Stimulated activated memory B cell treated with anti-CD40 and anti-IgM and Interleukin-4, amounts not matched to agents 10 μg/mL and 1 μg/mL and 100 μg/mL, for 72 hours (primary cell): ENCODE measurements around the gene MAST4.

ENCODE experiments used
- ATAC-seq: fragments of 150-1000 bp; cut with Tn5 transposase; 2 replicates; pipeline ENCODE4 v1.10.0; 2021
- H3K27ac Mint-ChIP-seq: one replicate; pipeline ENCODE4 v1.8.0; 2022; ENCODE audit warnings: mild to moderate bottlenecking, mixed read lengths
- H3K27me3 Mint-ChIP-seq: one replicate; pipeline ENCODE4 v1.8.0; 2022; ENCODE audit warnings: mixed read lengths
- H3K36me3 Mint-ChIP-seq: one replicate; pipeline ENCODE4 v1.8.0; 2022; ENCODE audit warnings: mixed read lengths
- H3K4me1 Mint-ChIP-seq: one replicate; pipeline ENCODE4 v1.8.0; 2022; ENCODE audit warnings: mixed read lengths
- H3K4me3 Mint-ChIP-seq: one replicate; pipeline ENCODE4 v1.8.0; 2022; ENCODE audit warnings: mild to moderate bottlenecking, moderate library complexity, mixed read lengths
- H3K9me3 Mint-ChIP-seq: one replicate; pipeline ENCODE4 v1.8.0; 2022; ENCODE audit warnings: mixed read lengths

MAST4 gene

DNA sequence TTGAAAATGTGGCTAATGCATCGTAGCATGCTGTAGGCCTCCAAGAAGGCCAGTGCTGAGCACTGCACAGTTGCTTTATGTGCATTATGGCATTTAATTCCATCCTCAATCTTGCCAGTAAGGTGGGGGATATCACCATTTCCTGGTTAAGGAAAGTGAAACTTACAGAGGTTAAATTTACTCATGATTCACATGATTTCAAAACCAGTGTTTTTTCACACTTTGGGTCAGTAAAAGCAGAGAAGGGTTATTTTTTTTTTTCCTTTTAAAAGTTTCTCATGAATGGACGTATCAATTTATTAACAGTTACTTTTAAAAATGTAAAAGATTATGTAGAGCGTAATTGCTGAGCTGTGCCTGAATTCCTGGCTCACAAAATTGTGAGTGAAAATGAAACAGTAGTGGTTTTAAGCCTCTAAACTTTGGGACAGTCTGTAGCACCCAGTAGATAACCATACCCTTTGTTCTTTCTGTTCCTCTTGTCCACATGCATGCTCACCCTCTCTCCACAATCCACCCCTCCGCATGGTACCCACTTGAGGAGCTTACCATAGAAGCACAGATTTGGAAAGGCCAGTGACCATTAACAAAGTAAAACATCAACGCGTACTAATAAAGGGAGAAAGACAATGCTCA lies 21.2 kb downstream of the MAST4 start:
- peak; percentile 90 for ATAC-seq
- peaks cover 79% of the 10 kb centered on the region for H3K4me1 Mint-ChIP-seq
- peak overlapping the region; percentile 47 for H3K4me3 Mint-ChIP-seq

DNA sequence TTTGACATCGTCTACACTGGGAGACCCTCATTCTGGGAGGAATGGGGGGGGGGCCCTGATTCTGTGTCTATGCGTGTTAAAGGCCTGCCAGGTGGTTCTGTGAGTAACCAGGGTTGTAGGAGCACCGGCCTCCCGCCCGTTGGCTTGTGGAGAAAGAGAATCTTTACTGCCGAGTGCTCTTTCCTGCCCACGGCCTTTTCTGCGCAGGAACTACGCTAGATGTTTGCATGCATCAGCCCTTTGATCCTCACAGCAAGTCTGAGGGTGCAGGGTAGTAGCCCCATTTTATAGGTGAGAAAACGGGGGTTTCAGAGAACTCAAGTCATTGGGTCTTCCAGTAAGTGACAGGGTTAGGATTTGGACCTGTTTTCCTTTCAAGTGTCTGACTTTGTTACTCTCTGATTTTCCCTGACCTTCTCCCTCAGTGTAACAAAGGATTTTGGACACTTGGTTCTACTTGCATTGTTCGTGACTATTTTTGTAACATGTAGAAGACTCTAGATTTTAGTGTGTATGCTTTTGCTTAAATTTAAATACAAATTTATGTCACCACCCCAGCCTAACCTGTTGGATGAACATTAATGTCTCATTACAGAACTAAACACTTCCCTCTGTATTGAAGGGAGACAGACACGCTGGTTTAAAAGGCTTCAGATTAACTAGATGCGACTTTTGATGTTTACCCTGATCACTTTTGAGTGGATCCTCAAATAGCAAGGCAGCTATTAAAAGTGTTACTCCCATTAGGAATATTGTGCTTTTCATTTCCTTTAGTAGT lies 22.0 kb downstream of the MAST4 start:
- Mint-ChIP-seq H3K27me3 (no peaks in the 10 kb centered on the region), H3K27ac (peak overlapping the region; percentile 84), H3K36me3 (peaks cover 14% of the 10 kb centered on the region), H3K4me3 (peak overlapping the region; percentile 63), H3K9me3 (peaks cover 6% of the 10 kb centered on the region), H3K4me1 (peaks cover 79% of the 10 kb centered on the region)
- ATAC-seq: peak; percentile 81

More for the DNA sequence above, 21.2 kb downstream of the MAST4 start:
- Mint-ChIP-seq H3K27ac (peak overlapping the region; percentile 84), H3K27me3 (no peaks in the 10 kb centered on the region), H3K9me3 (peaks cover 3% of the 10 kb centered on the region), H3K36me3 (peaks cover 11% of the 10 kb centered on the region)

DNA sequence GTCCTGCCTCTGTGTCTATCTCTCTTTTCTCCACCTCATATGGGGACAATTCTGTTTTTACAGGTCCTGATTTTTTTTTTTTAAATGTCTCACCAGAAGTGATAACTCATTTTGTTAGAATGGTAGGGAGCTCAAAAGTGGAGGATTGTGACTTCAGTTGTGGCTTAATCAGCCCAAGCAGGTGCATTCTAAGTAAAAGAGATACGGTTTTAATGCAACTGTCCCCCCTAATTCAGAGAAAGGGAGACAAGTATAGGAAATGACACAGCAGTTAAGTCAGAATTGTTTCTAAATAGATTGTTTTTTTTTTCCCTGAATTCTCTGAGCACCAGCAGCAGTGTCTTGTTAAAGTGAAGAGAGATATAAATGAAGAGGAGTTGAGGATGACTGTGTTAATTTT lies 24.5 kb downstream of the MAST4 start:
- ATAC-seq: no peak
- Mint-ChIP-seq H3K27ac (peak overlapping the region; percentile 92), H3K9me3 (peaks cover 7% of the 10 kb centered on the region), H3K4me1 (peaks cover 81% of the 10 kb centered on the region), H3K36me3 (peaks cover 8% of the 10 kb centered on the region), H3K4me3 (peak overlapping the region; percentile 29), H3K27me3 (no peaks in the 10 kb centered on the region)

DNA sequence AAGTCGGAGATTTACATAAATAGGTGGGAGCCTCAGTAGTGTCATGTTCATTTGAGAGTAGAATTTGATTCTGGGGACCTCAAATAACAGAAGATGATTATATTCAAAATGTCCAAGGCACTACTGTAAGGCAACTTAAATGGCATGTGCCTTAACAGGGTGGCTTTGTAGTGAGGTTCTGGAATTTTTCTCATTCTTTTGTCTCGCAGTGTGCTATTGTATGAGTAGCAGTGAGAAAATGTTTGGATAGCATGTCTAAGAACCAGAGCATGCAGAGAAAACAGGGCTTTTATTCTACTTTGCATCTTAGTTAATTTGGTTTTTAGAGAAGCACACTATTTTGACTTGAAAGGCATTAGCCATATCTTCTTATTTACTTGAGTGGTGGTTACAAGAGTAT lies 25.0 kb downstream of the MAST4 start:
- H3K4me3 Mint-ChIP-seq: peak overlapping the region; percentile 29
- no peak for ATAC-seq
- peaks cover 8% of the 10 kb centered on the region for H3K36me3 Mint-ChIP-seq
- no peaks in the 10 kb centered on the region for H3K27me3 Mint-ChIP-seq
- peak overlapping the region; percentile 92 for H3K27ac Mint-ChIP-seq
- peaks cover 78% of the 10 kb centered on the region for H3K4me1 Mint-ChIP-seq
- H3K9me3 Mint-ChIP-seq: peaks cover 8% of the 10 kb centered on the region

DNA sequence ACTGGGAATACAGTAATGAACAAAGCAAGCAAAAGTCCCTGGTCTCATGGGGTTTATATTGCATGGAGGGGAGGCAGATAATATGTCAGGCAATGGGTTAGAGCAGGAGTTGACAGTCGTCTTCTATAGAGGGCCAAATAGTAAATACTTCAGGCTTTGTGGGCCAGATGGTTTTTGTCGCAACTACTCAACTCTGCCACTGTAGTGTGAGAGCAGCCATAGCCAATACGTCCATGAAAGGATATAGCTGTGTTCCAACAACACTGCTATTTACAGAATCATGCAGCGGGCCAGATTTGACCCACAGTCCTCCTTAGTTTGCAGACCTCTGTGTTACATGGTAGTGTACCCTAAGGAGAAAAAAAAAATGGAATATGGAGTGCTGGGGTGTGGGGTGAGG lies 25.5 kb downstream of the MAST4 start:
- Mint-ChIP-seq H3K9me3 (peaks cover 8% of the 10 kb centered on the region), H3K27ac (peak overlapping the region; percentile 92), H3K36me3 (peaks cover 8% of the 10 kb centered on the region), H3K4me1 (peaks cover 76% of the 10 kb centered on the region), H3K27me3 (no peaks in the 10 kb centered on the region), H3K4me3 (no peak overlapping the region)
- ATAC-seq: no peak

DNA sequence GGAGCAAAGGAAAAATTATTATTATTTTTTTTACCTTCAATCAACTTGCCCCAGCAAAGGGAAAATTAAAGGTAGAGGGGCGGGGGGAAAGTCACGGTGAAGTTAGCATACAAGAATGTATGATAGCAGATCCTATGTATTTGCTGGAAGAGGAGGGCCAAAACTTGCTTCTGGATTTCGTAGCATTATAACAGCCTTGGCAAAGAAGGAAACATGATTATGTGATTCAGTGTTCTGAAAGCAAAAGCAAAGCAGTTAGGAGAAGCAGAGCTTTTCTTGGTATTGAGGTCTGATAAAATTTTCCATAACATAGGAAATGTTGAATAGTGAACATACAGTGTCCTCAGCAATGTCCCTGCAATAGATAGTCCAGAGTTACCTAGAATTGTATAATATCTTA lies 32.4 kb downstream of the MAST4 start:
- Mint-ChIP-seq H3K4me1 (peaks cover 59% of the 10 kb centered on the region), H3K27me3 (no peaks in the 10 kb centered on the region), H3K27ac (peak overlapping the region; percentile 19), H3K9me3 (peaks cover 2% of the 10 kb centered on the region), H3K4me3 (no peak overlapping the region), H3K36me3 (no peaks in the 10 kb centered on the region)
- ATAC-seq: no peak

DNA sequence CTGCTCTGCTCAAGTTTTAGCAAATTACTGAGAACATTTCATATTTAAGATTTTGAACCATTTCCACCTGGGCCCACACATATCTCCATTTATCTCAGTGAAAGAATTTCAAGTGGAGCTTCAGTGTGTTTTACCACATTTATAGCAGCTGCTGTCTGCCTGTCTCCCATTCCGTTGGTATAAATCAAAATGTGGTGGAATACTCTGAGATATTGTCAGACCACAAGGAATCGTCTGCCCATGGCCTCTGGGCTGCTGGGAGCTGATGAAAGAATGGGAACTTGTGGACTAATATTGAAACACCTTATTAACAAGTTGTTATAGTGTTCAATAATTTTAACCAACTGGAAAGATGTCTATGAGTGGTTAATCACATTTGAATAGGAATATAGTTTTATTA lies 33.3 kb downstream of the MAST4 start:
- peaks cover 2% of the 10 kb centered on the region for H3K9me3 Mint-ChIP-seq
- H3K4me3 Mint-ChIP-seq: no peak overlapping the region
- no peaks in the 10 kb centered on the region for H3K36me3 Mint-ChIP-seq
- peaks cover 50% of the 10 kb centered on the region for H3K4me1 Mint-ChIP-seq
- H3K27me3 Mint-ChIP-seq: no peaks in the 10 kb centered on the region
- H3K27ac Mint-ChIP-seq: peak overlapping the region; percentile 19
- no peak for ATAC-seq

DNA sequence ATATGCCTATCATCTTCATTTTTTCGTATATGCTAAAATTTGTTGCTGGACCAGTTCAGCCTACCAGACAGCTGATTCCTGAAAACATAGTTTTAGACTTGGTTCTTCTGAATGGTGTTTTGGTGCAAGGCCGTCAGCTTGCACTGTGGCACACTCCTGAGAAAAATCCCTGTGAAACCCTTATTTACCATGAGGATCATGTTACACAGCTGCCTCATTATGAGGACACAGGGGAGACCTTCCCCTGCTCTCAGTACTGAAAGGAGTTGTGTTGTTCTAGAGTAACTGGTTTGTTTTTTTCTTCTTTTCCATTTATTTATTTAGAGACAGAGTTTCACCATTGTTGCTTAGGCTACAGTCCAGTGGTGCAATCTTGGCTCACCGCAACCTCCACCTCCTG lies 37.6 kb downstream of the MAST4 start:
- peaks cover 37% of the 10 kb centered on the region for H3K4me1 Mint-ChIP-seq
- no peak for ATAC-seq
- no peak overlapping the region for H3K27ac Mint-ChIP-seq
- H3K9me3 Mint-ChIP-seq: no peaks in the 10 kb centered on the region
- no peaks in the 10 kb centered on the region for H3K27me3 Mint-ChIP-seq
- no peaks in the 10 kb centered on the region for H3K36me3 Mint-ChIP-seq
- H3K4me3 Mint-ChIP-seq: no peak overlapping the region

DNA sequence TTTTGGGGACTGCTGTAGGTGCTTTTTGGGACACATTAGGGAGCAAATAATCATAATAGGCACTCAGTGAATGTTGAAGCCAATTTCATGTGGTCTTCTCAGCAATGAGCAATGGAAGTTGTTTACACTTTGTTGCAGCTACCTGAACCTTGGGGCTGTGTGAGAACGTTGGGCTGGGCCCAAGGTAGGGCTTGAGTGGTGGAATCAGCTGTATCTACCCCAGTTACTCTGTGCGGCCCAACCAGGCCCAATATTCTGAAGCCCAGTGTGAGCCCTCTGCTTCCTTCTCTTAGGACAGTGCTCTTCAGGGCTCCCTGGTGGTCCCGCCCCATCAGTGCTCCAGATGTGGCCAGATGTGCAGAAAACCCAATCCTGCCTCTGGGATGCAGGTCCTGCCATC lies 38.4 kb downstream of the MAST4 start:
- ATAC-seq: no peak
- H3K4me3 Mint-ChIP-seq: no peak overlapping the region
- peaks cover 34% of the 10 kb centered on the region for H3K4me1 Mint-ChIP-seq
- no peaks in the 10 kb centered on the region for H3K9me3 Mint-ChIP-seq
- H3K27ac Mint-ChIP-seq: no peak overlapping the region
- no peaks in the 10 kb centered on the region for H3K36me3 Mint-ChIP-seq
- H3K27me3 Mint-ChIP-seq: no peaks in the 10 kb centered on the region

DNA sequence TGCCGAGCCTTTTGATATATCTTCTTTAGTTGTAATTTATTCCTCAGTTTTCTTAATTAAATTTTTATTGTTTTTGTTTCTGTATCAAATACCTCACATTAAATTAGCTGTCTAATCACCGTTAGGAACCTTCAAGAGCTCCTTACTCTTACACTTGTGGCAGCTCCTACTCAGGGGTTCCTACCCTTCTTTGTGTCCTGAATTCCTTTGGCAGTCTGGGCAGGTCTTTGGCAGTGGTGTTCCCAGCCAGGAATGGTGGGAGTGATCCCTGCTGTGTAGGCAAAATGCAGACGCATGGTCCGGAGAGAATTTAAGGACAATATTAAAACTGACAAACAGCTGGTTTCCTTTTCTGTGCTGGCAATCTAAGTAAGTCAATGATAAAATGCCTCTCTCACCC lies 41.8 kb downstream of the MAST4 start:
- H3K4me1 Mint-ChIP-seq: peaks cover 38% of the 10 kb centered on the region
- no peak overlapping the region for H3K4me3 Mint-ChIP-seq
- no peaks in the 10 kb centered on the region for H3K9me3 Mint-ChIP-seq
- no peak for ATAC-seq
- no peaks in the 10 kb centered on the region for H3K36me3 Mint-ChIP-seq
- no peak overlapping the region for H3K27ac Mint-ChIP-seq
- no peaks in the 10 kb centered on the region for H3K27me3 Mint-ChIP-seq

DNA sequence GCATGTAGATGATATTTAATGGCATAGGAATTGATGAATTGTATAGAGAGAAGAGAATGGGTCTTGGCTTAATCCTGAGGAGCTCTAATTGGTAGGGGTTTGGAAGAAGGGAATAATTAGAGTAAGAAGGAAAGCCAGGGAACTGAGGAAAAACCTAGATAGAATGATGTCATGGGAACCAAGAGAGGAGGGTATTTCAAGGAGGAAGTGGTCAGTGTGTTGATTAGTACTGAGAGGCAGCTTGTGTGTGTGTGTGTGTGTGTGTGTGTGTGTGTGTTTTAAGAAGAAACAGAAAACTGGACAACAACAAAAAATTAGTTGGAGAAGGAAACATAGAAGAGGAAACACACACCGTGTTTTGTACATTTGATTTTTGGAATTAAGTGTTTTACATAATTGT lies 42.8 kb downstream of the MAST4 start:
- ATAC-seq: peak; percentile 47
- Mint-ChIP-seq H3K27me3 (no peaks in the 10 kb centered on the region), H3K36me3 (no peaks in the 10 kb centered on the region), H3K4me3 (no peak overlapping the region), H3K9me3 (no peaks in the 10 kb centered on the region), H3K27ac (no peak overlapping the region), H3K4me1 (peaks cover 38% of the 10 kb centered on the region)

DNA sequence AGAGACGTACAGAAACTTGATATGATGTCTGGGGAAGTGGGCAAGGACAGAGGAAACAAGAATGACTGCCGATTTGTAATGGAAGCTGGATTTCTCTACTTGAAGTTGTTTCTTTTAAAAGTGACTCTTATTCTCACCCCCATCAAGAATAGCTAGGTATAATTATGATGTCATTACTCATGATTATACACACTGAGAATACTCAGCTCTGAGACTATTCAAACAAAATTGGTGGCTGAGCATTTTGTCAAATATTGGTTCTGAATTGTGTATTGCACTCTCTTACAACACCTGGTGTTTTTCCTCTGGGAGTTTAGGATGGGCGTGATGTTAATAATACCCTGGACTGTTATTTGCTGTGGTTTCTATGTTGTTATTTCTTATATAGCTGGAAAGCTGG lies 46.3 kb downstream of the MAST4 start:
- Mint-ChIP-seq H3K27ac (no peak overlapping the region), H3K4me1 (peaks cover 40% of the 10 kb centered on the region), H3K4me3 (no peak overlapping the region), H3K27me3 (no peaks in the 10 kb centered on the region), H3K36me3 (no peaks in the 10 kb centered on the region), H3K9me3 (no peaks in the 10 kb centered on the region)
- no peak for ATAC-seq

DNA sequence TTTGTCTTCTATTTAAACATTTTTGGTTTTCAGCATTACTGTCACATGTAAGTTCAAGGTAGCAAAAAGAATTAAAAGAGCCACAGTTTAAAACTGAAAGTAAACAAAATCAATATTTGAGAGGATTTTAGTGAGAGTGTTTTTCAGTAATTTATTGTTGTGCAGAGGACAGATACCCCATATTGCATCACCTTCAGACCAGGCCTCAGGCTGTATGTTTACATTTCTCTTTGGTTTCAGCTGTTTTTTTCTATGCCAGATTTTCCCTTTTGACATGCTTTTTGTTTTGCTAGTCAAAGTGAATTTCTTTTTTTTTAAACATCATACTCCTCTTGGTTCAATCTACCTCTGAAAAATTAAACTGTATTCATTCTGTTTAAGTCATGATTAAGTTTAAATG lies 47.2 kb downstream of the MAST4 start:
- Mint-ChIP-seq H3K9me3 (no peaks in the 10 kb centered on the region), H3K4me1 (peaks cover 41% of the 10 kb centered on the region), H3K36me3 (no peaks in the 10 kb centered on the region), H3K4me3 (no peak overlapping the region), H3K27me3 (no peaks in the 10 kb centered on the region), H3K27ac (no peak overlapping the region)
- no peak for ATAC-seq

DNA sequence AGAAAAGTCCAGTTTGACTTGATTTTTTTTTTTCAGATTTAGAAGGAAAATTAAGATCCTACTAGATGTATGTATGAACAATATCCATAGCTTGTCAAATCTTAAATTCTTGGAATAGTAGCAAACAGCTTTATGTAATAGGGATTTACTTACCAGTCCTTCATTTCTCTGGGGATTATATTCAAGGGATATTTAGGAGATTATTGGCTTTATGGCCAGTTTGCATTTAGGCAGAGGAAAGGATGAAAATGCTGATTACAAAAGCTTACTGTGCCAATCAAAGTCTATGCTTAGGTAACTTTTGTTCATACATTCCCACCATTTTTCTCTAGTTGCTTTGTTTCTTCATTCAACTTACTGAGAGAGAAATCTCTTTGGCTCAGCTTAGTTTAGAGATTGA lies 47.9 kb downstream of the MAST4 start:
- no peak for ATAC-seq
- H3K27me3 Mint-ChIP-seq: no peaks in the 10 kb centered on the region
- H3K4me3 Mint-ChIP-seq: no peak overlapping the region
- H3K4me1 Mint-ChIP-seq: peaks cover 35% of the 10 kb centered on the region
- no peaks in the 10 kb centered on the region for H3K36me3 Mint-ChIP-seq
- H3K9me3 Mint-ChIP-seq: no peaks in the 10 kb centered on the region
- no peak overlapping the region for H3K27ac Mint-ChIP-seq

DNA sequence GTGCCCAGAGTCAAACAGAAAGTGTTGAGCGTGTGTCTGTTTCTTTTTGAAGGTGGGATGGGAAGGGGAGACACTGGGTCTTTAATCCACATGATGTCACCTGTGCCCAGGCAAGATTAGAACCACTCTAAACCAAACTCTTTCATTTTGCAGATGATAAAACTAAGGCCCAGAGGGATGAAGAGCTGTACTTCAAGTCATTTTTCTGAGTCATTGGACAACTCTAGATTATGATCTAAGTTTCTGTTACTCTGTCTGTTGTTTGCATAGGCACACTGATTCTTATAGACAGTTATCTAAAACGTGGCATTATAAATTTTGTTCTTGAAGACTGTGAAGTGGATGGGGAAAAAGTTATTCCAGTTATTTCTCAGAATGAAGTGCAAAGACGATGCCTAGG lies 48.8 kb downstream of the MAST4 start:
- Mint-ChIP-seq H3K4me1 (peaks cover 28% of the 10 kb centered on the region), H3K9me3 (no peaks in the 10 kb centered on the region), H3K36me3 (no peaks in the 10 kb centered on the region), H3K27me3 (no peaks in the 10 kb centered on the region), H3K4me3 (no peak overlapping the region), H3K27ac (no peak overlapping the region)
- no peak for ATAC-seq

DNA sequence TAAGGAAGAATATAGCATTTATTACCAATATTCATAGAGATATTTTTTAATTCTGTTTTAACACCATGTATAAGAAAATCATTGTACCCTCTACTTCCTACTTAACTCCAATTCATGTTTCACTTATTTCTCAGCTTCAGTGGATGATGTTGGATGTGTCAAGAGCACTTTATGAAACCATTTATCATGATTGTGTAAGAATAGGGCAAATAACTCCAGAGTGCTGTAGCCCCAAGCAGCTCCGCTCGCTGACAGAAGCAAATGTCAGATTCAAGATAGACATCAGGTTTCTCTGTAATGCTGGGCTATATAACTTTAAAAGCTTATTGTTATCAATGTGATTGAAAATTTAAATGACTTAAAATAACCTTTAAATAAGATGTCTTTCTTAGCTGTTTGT lies 50.4 kb downstream of the MAST4 start:
- Mint-ChIP-seq H3K36me3 (no peaks in the 10 kb centered on the region), H3K27ac (no peak overlapping the region), H3K4me1 (peaks cover 20% of the 10 kb centered on the region), H3K27me3 (no peaks in the 10 kb centered on the region), H3K4me3 (no peak overlapping the region), H3K9me3 (peaks cover under 1% of the 10 kb centered on the region)
- ATAC-seq: no peak
